GM19025 (cell line): ENCODE measurements around the gene PRF1.
A peak's percentile ranks its signal among the peaks of the same experiment; 100 is the strongest.
"Not testable (repeated sequence)": the region's sequence is repeated elsewhere in the genome, so short reads cannot be mapped to it uniquely, and the experiment has no call there.

ENCODE experiments used
- ATAC-seq: cut with Tn5 transposase; IDR thresholded peaks from one replicate; pipeline ENCODE4 v1.9.1; 2021; ENCODE audit warnings: mild to moderate bottlenecking, low read depth, moderate library complexity; ENCODE audit not compliant: unreplicated experiment

The PRF1 gene

DNA sequence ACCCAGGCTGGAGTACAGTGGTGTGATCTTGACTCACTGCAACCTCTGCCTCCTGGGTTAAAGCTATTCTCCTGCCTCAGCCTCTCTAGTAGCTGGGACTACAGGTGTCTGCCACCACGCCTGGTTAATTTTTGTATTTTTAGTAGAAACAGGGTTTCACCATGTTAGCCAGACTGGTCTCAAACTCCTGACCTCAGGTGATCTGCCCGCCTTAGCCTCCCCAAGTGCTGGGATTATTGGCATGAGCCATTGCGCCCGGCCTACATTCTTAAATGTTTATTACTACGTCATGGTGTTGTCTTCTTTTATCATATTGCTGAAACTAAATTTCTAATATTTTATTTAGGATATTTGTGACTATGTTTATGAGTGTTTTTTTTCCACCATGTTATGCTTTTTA, 21.4 kb downstream of the PRF1 start:
- not testable (repeated sequence) for ATAC-seq

DNA sequence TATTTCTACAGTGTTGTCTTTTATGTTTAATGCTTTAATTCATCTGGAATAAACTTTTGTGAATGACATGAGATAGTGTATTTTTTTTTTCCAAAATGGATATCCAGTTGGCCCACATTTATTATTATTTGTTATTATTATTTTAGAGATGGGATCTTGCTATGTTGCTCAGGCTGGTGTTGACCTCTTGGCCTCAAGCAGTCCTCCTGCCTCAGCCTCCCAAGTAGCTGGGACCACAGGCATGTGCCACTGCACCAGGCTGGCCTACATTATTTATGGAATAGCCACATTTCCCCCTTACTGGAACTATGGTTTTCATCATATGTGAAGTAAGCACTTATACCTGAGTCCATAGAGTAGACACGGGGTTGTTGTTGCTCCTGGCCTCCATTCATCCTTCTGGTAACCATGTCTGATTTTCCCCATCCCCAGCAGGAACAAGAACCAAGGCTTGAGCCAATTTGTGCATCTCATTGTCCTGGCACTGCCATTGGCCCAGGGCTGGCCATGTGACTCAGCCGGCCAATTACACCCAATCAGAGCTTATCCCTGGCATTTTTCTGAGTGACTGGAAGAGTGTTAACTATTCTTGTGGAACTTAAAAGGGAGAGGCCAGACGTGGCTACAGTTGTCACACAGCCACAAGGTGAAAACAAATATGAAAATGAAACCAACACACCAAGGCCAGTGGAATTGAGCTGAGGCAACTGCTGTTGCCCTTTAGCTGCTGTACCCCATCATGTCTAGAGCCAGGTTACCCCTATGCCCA, 23.1 kb downstream of the PRF1 start:
- no peak for ATAC-seq

DNA sequence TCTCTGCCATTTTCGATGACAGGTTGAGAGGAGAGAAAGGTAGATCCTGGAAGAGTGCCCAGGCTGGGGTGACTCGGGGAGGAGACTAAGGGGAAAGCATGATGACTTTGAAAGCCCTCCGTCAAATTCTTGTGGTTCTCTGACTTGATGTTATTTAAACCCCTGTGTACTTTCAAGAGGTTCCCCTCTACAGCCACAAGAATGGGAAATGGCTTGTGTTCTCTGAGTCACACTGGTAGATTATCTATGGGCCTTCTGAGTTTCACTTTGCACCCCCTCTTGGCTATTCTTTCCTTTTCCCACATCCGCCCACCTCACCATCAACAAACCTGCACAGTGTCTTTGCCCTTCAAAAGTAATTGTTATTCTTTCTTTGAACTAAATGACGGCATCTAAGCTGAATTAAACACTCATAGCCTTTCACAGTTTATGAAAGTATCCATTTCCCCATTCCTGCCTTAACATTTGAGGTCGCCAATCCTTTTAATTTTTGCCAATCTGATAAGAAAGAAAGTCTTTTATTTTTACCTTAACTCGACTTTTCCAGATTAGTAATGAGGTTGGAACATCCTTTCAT, 24.1 kb downstream of the PRF1 start:
- ATAC-seq = peak; percentile 46

DNA sequence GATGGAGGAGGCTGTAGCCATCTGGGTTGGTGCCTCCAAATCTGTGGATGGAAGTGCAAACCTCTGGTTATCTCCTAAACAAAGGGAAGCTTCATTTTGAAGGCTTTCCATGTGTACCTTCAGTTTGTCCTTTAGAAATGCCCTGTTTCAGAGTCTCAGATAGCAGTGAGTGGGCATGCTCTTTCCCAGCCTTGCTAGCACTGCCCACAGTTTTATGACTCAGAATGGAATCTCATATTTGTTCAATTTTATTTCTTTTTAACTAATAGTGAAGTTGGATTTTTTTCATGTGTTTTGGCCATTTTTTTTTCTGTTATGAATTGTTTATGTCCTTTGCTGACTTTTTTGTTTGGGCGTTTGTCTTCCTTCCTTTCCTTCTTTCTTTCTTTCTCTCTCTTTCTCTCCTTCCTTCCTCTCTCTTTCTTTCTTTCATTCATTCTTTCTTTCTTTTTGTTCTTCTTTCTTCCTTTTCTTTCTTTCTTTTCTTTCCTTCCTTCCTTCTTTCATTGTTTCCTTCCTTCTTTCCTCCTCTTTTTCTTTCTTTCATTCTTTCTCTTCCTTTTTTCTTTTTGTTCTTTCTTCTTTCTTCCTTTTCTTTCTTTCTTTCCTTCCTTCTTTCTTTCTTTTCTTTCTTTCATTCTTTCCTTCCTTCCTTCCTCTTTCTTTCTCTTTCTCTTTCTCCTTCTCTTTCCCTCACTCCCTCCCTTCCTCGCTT, 25.6 kb downstream of the PRF1 start:
- no peak for ATAC-seq

GRCh38 chr10:70575874-70576802, 26.4 kb downstream of the PRF1 start:
- peak; percentile 51 for ATAC-seq

- no peak for ATAC-seq
Measured at GRCh38 chr10:70575486-70575873, 27.1 kb downstream of the PRF1 start.

DNA sequence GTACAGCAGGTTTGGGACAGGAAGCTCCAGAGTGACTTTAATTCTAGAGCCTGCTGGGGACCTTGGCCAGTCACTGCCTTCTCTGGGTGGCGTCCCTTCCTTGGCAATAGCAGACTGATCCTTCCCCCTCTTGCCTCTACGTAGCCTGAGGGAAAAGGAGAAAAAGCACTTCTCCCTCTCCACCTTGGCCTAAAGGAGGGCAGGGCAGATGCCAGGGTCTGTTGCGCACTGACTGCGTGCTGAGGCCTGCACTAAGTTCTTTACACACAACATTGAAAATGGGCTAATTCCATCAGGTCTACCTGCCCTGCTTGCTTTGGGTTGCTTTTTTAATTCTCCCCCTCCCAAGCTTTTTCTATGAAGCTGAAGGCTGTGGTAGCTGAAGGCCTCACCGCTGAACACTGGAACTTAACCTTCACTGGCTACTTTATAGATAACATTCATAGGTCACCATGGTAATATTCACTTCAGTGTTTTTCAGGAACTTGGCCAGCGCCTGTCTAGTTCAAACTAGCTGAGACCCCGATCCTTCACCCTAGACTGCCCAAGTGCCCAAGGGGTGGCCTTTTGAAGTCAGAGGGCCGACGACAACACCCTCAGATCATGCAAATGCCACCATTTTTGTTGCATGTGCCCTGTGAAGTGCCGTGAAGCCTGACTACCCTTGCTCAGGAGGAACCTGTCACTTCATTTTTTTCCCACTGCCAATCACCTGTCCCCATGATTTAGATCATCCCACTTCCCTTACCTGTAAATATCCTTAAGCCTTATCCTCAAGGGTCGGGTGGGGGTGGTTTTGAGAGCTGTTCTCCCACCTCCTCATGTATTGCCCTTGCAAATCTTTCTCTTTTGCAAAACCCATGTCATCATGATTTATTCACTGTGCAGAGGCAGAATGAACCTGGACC, 28.7 kb downstream of the PRF1 start:
- ATAC-seq = no peak

DNA sequence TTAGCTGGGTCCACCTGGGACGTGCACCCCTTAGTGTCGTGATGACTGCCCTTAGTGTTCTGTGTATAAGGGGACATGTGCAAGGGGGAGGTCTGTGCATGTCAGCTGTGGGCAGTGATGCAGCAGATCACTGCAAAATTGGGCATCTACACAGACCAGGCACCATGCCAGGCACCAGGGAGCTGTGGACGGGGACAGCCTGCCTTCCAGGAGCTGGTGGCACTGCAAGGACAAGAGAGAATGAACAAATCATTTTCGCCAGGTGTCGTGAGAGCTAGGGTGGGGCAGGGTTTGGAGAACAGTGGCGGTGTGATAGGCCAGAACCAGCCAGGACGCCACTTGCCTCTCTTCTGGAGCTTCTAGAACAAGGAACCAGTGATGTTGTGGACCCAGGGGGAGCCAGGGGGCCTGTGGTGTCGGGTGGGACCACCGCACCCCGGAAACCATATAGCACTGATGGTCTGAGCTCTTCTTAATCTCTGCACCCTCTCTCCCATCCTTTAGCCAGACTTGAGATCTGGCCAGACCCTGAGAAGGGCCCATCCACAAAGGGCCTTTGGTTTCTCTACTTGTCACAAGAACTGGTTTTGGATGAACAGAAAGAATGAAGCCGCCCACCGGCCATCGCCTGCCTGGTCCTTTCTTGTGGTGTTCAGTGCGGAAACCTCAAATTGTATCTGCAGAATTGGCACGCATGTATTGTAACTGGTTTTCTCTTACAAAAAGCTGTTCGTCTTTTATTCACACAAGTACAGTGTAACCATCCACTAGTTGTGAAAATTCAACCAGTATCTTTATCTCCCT, 30.7 kb downstream of the PRF1 start:
- no peak for ATAC-seq

- no peak for ATAC-seq
Measured at GRCh38 chr10:70571236-70571635, 31.3 kb downstream of the PRF1 start.

- no peak for ATAC-seq
Measured at GRCh38 chr10:70568781-70569495, 33.6 kb downstream of the PRF1 start.

- no peak for ATAC-seq
Measured at GRCh38 chr10:70568113-70568512, 34.4 kb downstream of the PRF1 start.

- no peak for ATAC-seq
Measured at GRCh38 chr10:70567603-70568002, 34.9 kb downstream of the PRF1 start.

DNA sequence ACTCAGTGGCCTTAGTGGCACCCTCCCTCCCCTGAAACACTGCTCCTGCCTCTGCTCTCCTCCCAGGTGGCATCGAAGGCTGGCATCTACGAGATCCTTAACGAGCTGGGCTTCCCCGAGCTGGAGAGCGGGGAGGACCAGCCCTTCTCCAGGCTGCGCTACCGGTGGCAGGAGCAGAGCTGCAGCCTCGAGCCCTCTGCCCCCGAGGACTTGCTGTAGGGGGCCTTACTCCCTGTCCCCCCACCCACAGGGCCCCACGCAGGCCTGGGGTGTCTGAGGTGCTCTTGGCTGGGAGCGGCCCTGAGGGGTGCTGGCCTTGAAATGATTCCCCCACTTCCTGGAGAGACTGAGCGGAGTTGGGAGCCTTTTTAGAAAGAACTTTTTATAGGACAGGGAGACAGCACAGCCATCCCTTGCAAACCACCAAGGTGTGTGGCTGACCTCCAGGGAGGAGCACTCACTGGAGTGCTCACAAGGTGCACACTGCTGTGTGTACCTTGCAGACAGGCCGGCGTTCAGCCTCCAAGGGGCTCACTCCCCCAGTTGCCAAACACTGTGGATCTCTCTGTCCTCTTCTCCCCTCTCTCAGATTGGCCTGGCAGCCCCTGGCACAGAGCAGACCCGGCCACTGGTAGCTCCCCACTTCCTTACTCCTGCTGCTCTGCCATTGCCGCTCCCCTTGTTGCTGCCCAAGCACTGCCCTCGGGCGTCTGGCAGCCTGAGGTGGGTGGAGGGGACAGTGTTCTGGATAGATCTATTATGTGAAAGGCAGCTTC, 35.8 kb downstream of the PRF1 start:
- no peak for ATAC-seq

- ATAC-seq = no peak
Measured at GRCh38 chr10:70565556-70566514, 36.7 kb downstream of the PRF1 start.

DNA sequence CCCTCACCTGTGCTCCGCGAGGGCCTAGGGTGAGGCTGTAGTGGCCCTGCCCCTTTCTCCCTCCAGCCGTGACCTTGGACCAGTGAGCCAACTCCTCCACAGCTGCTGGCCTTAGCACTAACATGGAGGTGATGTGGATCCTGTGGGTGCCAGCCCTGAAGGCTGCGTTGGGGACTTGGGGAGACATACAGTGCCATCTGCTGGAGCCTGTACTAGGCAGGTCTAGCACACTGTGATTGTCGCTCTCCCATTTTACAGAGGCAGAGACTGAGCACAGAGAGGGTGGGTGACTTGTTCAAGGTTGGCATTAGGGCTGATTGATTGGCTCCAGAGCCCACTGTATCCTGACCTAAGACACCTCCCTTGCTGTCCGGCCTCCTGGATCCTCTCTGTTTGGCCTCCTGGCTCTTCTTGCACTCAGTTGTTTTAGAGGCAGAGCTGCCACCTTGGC, 37.6 kb downstream of the PRF1 start:
- ATAC-seq = no peak

- no peak for ATAC-seq
Measured at GRCh38 chr10:70564113-70564725, 38.3 kb downstream of the PRF1 start.
